Measurements from ENCODE around the gene PHF21A.

The PHF21A gene

DNA sequence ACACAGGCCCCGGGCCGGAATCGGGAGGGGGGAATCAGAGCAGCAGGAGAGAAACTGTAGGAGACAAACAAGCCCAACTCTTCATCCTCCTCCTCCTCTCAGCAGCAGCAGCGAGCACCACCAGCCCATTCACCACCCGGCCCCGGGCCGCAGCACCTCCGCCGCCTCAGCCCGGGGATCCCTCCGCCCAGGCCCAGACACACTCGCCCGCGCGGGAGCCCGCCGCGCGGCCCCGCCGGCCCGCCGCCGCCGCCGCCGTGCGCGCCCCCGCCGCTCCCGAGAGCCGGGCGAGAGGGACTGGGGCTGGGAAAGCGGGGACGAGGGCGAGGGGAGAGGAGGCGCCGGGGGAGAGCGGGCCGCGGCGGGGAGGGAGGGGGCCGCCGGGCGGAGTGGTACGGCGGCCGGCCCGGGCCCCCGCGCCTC lies at the start of gene PHF21A:
Gene PHF21A (minus strand): TSS at position 154 of the 423 bp plus-strand sequence. CDS start 37,235 bp downstream, outside the sequence.
- TF ChIP-seq, protein P1, sequence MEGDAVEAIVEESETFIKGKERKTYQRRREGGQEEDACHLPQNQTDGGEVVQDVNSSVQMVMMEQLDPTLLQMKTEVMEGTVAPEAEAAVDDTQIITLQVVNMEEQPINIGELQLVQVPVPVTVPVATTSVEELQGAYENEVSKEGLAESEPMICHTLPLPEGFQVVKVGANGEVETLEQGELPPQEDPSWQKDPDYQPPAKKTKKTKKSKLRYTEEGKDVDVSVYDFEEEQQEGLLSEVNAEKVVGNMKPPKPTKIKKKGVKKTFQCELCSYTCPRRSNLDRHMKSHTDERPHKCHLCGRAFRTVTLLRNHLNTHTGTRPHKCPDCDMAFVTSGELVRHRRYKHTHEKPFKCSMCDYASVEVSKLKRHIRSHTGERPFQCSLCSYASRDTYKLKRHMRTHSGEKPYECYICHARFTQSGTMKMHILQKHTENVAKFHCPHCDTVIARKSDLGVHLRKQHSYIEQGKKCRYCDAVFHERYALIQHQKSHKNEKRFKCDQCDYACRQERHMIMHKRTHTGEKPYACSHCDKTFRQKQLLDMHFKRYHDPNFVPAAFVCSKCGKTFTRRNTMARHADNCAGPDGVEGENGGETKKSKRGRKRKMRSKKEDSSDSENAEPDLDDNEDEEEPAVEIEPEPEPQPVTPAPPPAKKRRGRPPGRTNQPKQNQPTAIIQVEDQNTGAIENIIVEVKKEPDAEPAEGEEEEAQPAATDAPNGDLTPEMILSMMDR (IDR thresholded peaks at IDR 0.05; ENCODE audit: low read depth, low read length) = no peak
- peak; percentile 94 for DNase-seq (ENCODE audit: extremely low read depth, low read depth)

DNA sequence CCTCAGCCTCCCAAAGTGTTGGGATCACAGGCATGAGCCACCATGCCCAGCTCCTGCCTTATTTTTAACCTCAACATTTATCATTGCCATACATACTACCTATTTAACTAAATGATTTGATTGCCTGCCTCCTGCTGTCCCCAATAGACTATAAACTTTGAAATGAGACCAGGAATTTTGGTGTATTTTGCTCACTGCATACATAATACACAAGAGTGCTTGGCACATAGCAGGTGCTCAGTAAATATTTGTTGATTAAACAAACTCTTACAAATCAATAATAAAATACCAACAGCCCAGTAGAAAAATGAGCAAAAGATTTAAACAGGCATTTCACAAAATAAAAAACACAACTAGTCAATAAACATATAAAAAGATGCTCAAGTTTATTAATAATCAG lies 49.5 kb upstream of the PHF21A start:
- TF ChIP-seq, protein P1 (IDR thresholded peaks at IDR 0.05; ENCODE audit: low read depth, low read length) = no peak
- DNase-seq (ENCODE audit: extremely low read depth, low read depth) = no peak

DNA sequence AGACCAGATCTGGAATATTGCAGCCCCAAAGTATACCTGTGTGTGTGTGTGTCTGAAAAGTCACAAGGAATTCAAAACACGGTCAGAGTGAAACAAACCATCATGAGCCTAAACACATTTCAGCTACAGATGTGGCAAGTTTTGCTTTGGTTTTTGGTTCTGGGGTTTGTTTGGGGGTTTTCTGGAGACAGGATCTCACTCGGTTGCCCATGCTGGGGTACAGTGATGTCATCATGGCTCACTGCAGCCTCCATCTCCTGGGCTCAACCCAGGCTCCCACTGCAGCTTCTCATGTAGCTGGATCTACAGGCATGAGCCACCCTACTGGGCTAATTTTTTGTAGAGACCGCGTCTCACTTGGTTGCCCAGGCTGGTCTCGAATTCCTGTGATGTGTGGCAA lies 41.4 kb upstream of the PHF21A start:
- TF ChIP-seq, protein P1 (IDR thresholded peaks at IDR 0.05; ENCODE audit: low read depth, low read length) = no peak
- no peak for DNase-seq (ENCODE audit: extremely low read depth, low read depth)

DNA sequence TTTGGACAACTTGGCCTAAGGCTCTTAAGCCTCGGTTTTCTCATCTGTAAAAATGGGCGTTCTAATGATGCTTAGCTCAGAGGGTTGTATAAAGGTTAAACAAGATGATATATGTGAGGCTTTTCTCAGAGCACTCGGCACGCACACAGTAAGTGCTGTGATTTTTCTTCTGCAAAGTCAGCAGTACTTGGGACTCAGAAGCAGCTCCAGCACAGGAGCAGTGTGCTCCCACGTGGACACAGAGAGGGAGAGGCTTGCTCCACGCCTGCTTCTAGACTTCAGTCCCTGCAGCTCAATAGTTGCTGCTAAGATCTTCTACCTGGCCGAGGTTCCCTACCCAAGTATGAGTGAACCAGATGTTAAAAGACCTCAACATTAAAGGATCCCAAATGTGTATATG lies 39.9 kb upstream of the PHF21A start:
- DNase-seq (ENCODE audit: extremely low read depth, low read depth) = no peak
- TF ChIP-seq, protein P1 (IDR thresholded peaks at IDR 0.05; ENCODE audit: low read depth, low read length) = no peak

DNA sequence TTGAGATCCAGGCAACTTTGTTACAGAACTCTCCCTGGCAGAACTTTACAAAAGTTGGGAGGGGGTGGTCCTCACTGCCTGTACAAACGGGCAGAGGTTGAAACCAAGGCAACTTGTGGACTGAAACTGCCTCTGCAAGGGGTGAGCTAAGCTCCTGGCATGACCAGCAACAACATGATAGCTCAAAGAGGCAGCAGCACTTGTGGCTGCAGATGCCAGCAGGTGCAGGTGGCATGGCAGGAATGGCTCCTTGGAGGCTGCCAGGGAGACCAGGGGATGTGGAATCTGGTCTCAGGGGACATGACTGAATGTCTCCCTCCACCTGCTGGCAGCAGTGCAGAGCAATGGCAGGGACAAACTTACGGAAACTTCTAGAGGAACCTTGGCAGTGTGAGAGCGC lies 38.8 kb upstream of the PHF21A start:
- DNase-seq (ENCODE audit: extremely low read depth, low read depth) = no peak

DNA sequence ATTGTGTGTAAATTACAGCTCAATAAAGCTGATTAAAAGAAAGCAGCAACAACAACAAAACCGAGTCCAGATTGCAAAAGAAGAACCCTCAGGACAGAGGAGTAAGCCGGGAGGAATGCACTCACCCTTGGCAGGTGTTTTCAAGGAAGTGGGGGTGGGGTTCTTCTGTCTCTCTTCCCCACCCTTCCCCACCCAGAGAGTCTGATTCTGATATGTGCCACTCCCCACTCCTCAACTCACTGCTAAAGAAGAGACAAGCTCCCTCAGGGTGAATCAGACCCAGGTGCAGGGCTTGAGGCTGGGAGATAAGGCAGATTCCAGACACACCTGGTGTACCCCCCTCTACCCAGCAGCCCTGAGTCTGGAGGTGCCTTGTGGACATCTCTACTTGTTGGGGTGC lies 38.4 kb upstream of the PHF21A start:
- no peak for DNase-seq (ENCODE audit: extremely low read depth, low read depth)
- TF ChIP-seq, protein P1 (IDR thresholded peaks at IDR 0.05; ENCODE audit: low read depth, low read length) = no peak

More for the DNA sequence above, 38.8 kb upstream of the PHF21A start:
- TF ChIP-seq, protein P1 (IDR thresholded peaks at IDR 0.05; ENCODE audit: low read depth, low read length) = no peak

DNA sequence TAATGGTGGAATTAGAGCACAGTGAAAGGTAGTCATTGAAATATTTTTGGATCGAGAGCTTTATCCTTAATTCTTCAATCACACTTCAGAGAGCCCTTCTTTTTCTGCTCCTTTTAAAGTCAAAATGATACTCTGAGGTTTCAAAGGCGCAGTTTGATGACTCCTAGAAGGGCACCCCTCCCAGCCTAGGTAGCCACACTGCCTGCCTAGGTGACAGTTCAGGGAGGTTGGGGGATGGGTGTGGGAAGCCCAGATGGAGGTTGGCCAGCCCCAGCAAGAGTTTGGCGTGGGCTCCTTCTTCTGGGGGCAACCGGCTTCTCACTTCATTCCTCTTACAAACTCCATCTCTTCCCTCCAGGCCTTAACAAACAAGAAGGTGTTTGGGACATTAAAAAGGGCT lies 28.6 kb upstream of the PHF21A start:
- TF ChIP-seq, protein P1 (IDR thresholded peaks at IDR 0.05; ENCODE audit: low read depth, low read length) = no peak
- DNase-seq (ENCODE audit: extremely low read depth, low read depth) = no peak

All from AG09319 (cell line).